HG02840 (cell line): Measurements from ENCODE around the gene ZNF554.
A peak's percentile ranks its signal among the peaks of the same experiment; 100 is the strongest.

Source experiments
- ATAC-seq: cut with Tn5 transposase; IDR thresholded peaks from one replicate; pipeline ENCODE4 v1.9.1; 2021; ENCODE audit warnings: mild to moderate bottlenecking, moderate library complexity, moderate number of reproducible peaks; ENCODE audit not compliant: unreplicated experiment, low FRiP score

The ZNF554 gene

GRCh38 chr19:2819540-2820111 is at the start of gene ZNF554:
Gene ZNF554 (plus strand): TSS chr19:2819868. CDS start chr19:2820072, 204 bp downstream.
- ATAC-seq = peak; percentile 85

DNA sequence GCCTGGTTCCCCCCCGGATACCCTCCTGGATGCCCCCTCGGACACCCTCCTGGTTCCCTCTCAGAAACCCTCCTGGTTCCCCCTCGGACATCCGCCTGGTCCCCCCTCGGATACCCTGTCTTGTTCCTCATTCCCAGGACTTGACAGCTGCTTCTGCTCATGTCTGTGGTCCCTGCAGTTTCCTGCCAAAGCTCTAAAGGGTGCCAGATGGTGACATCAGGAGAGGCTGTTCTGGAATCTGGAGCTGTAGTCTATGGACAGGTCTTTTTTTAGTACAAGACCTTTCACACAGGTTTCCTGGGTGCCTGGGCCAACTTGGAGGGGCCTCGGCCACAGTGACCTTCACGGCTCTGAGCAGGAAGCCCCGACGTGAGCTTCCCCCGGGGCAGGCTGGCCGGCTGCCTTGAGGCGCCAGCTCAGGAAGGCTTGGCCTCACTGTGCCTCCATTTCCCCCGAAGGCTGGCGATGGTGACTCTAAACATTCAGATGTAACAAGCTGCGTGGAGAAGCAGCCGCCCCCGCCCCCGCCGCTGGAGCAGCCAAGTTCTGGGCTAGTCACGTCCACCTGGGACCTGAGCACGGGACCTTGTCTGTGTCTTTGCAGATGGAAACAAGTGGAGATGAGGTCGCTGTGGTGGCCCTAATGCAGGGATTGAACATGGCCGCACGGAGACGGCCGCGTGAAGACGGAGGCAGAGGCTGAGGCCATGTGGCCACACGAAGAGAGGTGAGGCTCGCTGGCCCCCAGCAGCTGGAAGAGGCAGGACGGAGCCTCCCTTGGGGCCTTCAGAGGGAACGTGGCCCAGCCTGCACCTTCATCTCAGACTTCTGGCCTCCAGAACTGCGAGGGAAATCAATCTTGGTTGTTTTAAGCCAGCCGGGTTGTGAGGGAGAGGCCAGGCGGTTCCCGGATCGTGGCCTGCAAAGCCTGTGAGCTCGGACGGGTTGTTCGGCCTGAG is 49.3 kb upstream of the ZNF554 start:
- ATAC-seq = no peak

GRCh38 chr19:2771786-2772674 is 47.6 kb upstream of the ZNF554 start:
- ATAC-seq = no peak

GRCh38 chr19:2774083-2774679 is 45.5 kb upstream of the ZNF554 start:
- ATAC-seq = no peak

DNA sequence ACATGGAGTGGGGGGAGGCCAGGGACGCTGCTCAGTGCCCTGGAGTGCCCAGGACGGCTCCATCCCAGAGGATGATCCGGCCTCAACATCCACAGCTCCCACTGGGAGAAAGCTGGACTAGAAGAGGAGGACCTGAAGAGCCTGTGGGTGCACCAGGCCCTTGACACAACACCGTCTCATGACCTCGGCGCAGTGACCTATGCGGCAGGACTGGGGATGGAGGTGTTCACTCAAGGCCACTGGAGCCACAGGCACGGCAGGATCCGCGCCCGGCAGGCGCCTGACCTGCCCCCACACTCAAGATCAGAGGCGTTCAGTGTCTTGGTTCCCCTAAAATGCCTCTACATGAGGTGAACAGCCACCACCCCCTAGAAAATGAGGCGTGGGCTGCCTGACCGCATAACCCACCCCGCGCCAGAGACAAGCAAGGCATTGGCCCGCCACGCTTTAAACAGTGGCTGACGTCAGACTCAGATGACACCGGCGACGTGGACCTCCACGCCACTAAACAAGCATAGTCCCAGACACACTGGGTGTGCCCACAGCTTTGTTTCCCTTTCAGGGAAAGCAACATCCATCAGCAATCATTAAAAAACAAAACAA is 44.6 kb upstream of the ZNF554 start:
- no peak for ATAC-seq

- no peak for ATAC-seq
These were observed 43.9 kb upstream of the ZNF554 start for GRCh38 chr19:2775556-2776430.

GRCh38 chr19:2777952-2778683 is 41.5 kb upstream of the ZNF554 start:
- no peak for ATAC-seq

DNA sequence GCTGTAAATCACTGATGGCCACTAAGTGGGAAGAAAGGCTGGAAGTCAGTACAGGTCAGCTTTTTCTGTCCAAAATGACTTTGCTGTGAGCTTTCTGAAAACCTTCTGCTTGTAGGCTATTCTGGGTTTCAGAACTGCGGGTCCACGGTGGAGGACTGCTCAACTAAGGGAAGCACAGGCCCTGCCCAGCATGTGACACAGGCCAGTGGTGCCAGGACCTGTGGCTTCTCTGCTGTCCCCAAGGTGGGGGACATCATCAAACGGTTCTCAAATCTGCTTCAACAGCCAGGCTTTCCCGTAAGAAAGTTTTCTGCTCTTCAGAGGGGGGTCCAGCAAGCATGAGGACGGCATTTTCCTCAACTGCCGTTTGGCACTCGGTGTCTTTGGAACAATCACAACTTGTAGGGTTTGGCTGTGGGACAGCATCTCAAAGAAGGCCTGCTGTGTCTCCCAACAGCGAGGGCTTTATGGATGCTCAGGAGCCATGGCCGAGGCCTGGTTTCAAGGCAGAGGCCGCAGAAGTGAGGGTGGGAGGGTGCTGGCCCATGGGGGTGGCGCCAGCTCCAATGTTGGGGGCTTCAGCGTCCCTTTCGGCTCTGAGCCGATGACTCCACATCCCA is 40.4 kb upstream of the ZNF554 start:
- no peak for ATAC-seq

DNA sequence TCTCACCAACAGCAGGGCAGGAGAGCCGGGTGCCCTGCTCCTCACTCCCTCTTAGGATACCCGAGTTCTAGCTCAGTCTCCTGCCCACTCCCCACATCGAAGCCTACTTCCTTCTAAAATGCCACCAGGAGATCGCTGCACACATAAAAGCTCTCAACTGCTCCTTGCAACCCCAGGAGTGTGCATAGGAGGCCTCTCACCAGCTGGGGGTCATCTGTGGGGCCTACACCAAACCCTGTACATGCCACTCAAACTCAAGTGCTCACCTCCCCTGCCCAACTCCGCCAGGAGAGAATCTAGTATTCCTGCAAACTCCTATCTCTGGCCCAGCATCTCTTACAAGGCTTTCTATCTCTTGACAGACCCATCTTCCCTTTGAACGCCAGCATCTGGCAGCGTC is 39.4 kb upstream of the ZNF554 start:
- no peak for ATAC-seq

GRCh38 chr19:2782329-2782935 is 37.2 kb upstream of the ZNF554 start:
- no peak for ATAC-seq

GRCh38 chr19:2782936-2783780 is 36.5 kb upstream of the ZNF554 start, which contains the start of gene SGTA:
Gene SGTA (minus strand): TSS chr19:2783273. CDS start chr19:2769068, 14,205 bp downstream.
- peak; percentile 73 for ATAC-seq

- no peak for ATAC-seq
These were observed 35.9 kb upstream of the ZNF554 start for GRCh38 chr19:2783781-2784145.

GRCh38 chr19:2785244-2785997 is 34.2 kb upstream of the ZNF554 start, which contains the start of gene THOP1:
Gene THOP1 (plus strand): TSS chr19:2785503. CDS start chr19:2785663, 160 bp downstream.
- ATAC-seq = peak; percentile 63

GRCh38 chr19:2787115-2787514 is 32.6 kb upstream of the ZNF554 start:
- ATAC-seq = no peak

DNA sequence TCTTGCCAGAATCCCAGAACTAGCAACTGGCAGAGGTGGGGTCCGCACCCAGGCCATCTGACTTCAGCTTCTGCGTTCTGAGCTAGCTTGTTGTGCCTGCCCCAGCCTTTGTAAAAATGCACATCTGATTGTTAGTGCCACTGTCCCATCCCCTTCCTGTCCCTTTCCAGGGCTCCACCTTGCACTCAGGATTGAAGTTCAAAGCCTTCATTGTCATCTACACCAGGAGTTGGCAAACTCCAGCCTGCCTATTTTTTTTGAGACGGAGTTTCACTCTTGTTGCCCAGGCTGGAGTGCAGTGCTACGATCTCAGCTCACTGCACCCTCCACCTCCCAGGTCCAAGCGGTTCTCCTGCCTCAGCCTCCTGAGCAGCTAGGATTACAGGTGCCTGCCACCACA is 31.4 kb upstream of the ZNF554 start:
- no peak for ATAC-seq

- no peak for ATAC-seq
These were observed 29.5 kb upstream of the ZNF554 start for GRCh38 chr19:2790194-2790556.
